ENCODE measurements around the gene GET4. TPM values are rescaled to one million over a fixed set of nuclear protein-coding genes. Genes with fewer than 3 reads are reported as not detected.
"Not testable (repeated sequence)": the region's sequence is repeated elsewhere in the genome, so short reads cannot be mapped to it uniquely, and the experiment has no call there.

Gene GET4
- total RNA-seq, 1 experiment from 2014 or later: 98.5 TPM

- in situ Hi-C loops (cut with HindIII; ENCODE audit: low sequenced_read_pairs): no loop called here
- DNase-seq (ENCODE audit: low spot score): no peak
Observed at GRCh38 chr7:844043-844442, 32.3 kb upstream of the GET4 start.

- in situ Hi-C loops (cut with HindIII; ENCODE audit: low sequenced_read_pairs): no loop called here
- no peak for DNase-seq (ENCODE audit: low spot score)
Observed at GRCh38 chr7:844514-844913, 31.8 kb upstream of the GET4 start.

GRCh38 chr7:845091-845490 lies 31.3 kb upstream of the GET4 start:
- DNase-seq (ENCODE audit: low spot score): no peak
- in situ Hi-C loops (cut with HindIII; ENCODE audit: low sequenced_read_pairs): no loop called here

GRCh38 chr7:845731-846130 lies 30.6 kb upstream of the GET4 start:
- in situ Hi-C loops (cut with HindIII; ENCODE audit: low sequenced_read_pairs): no loop called here

GRCh38 chr7:846958-847650 lies 29.2 kb upstream of the GET4 start:
- in situ Hi-C loops (cut with HindIII; ENCODE audit: low sequenced_read_pairs); DNase-seq (ENCODE audit: low spot score): not testable (repeated sequence)

More at GRCh38 chr7:845731-846130, 30.6 kb upstream of the GET4 start:
- no peak for DNase-seq (ENCODE audit: low spot score)

GRCh38 chr7:847728-848127 lies 28.6 kb upstream of the GET4 start:
- in situ Hi-C loops (cut with HindIII; ENCODE audit: low sequenced_read_pairs): not testable (repeated sequence)

GRCh38 chr7:849145-849544 lies 27.2 kb upstream of the GET4 start:
- DNase-seq (ENCODE audit: low spot score): no peak
- in situ Hi-C loops (cut with HindIII; ENCODE audit: low sequenced_read_pairs): no loop called here

More at GRCh38 chr7:847728-848127, 28.6 kb upstream of the GET4 start:
- DNase-seq (ENCODE audit: low spot score): not testable (repeated sequence)

- in situ Hi-C loops (cut with HindIII; ENCODE audit: low sequenced_read_pairs): no loop called here
- no peak for DNase-seq (ENCODE audit: low spot score)
Observed at GRCh38 chr7:849781-850180, 26.6 kb upstream of the GET4 start.

GRCh38 chr7:851204-851603 lies 25.1 kb upstream of the GET4 start:
- no peak for DNase-seq (ENCODE audit: low spot score)
- in situ Hi-C loops (cut with HindIII; ENCODE audit: low sequenced_read_pairs): no loop called here

- DNase-seq (ENCODE audit: low spot score): no peak
Observed at GRCh38 chr7:853366-854117, 22.8 kb upstream of the GET4 start.

GRCh38 chr7:854118-854775 lies 22.1 kb upstream of the GET4 start:
- in situ Hi-C loops (cut with HindIII; ENCODE audit: low sequenced_read_pairs): no loop called here
- DNase-seq (ENCODE audit: low spot score): no peak

More at GRCh38 chr7:853366-854117, 22.8 kb upstream of the GET4 start:
- in situ Hi-C loops (cut with HindIII; ENCODE audit: low sequenced_read_pairs): no loop called here

GRCh38 chr7:855686-856369 lies 20.5 kb upstream of the GET4 start:
- no peak for DNase-seq (ENCODE audit: low spot score)
- in situ Hi-C loops (cut with HindIII; ENCODE audit: low sequenced_read_pairs): no loop called here

- in situ Hi-C loops (cut with HindIII; ENCODE audit: low sequenced_read_pairs): no loop called here
Observed at GRCh38 chr7:856444-857095, 19.8 kb upstream of the GET4 start.

GRCh38 chr7:857661-858060 lies 18.7 kb upstream of the GET4 start:
- DNase-seq (ENCODE audit: low spot score): peak; percentile 19
- in situ Hi-C loops (cut with HindIII; ENCODE audit: low sequenced_read_pairs): no loop called here

More at GRCh38 chr7:856444-857095, 19.8 kb upstream of the GET4 start:
- no peak for DNase-seq (ENCODE audit: low spot score)

GRCh38 chr7:859359-860030 lies 16.9 kb upstream of the GET4 start:
- in situ Hi-C loops (cut with HindIII; ENCODE audit: low sequenced_read_pairs): no loop called here

GRCh38 chr7:860149-860548 lies 16.2 kb upstream of the GET4 start:
- no peak for DNase-seq (ENCODE audit: low spot score)
- in situ Hi-C loops (cut with HindIII; ENCODE audit: low sequenced_read_pairs): no loop called here

More at GRCh38 chr7:859359-860030, 16.9 kb upstream of the GET4 start:
- DNase-seq (ENCODE audit: low spot score): no peak

- in situ Hi-C loops (cut with HindIII; ENCODE audit: low sequenced_read_pairs): no loop called here
- DNase-seq (ENCODE audit: low spot score): no peak
Observed at GRCh38 chr7:861222-861621, 15.1 kb upstream of the GET4 start.

- DNase-seq (ENCODE audit: low spot score): no peak
Observed at GRCh38 chr7:862157-862556, 14.2 kb upstream of the GET4 start.

GRCh38 chr7:863106-863505 lies 13.2 kb upstream of the GET4 start:
- DNase-seq (ENCODE audit: low spot score): no peak
- in situ Hi-C loops (cut with HindIII; ENCODE audit: low sequenced_read_pairs): no loop called here

More at GRCh38 chr7:862157-862556, 14.2 kb upstream of the GET4 start:
- in situ Hi-C loops (cut with HindIII; ENCODE audit: low sequenced_read_pairs): no loop called here

Measured in G401 (cell line).